Measurements from ENCODE around the gene ADCY2.

The ADCY2 gene

GRCh38 chr5:7396713-7397454 lies 946 bp downstream of the ADCY2 start:
- peak; percentile 15 for DNase-seq (ENCODE audit: low read depth)

GRCh38 chr5:7397937-7398336 lies 2.0 kb downstream of the ADCY2 start:
- no peak for DNase-seq (ENCODE audit: low read depth)

GRCh38 chr5:7398596-7399280 lies 2.8 kb downstream of the ADCY2 start:
- DNase-seq (ENCODE audit: low read depth), result no peak

GRCh38 chr5:7405277-7405676 lies 9.3 kb downstream of the ADCY2 start:
- no peak for DNase-seq (ENCODE audit: low read depth)

- no peak for DNase-seq (ENCODE audit: low read depth)
Observed at GRCh38 chr5:7410936-7411511, 15.1 kb downstream of the ADCY2 start.

- no peak for DNase-seq (ENCODE audit: low read depth)
Observed at GRCh38 chr5:7412409-7412808, 16.5 kb downstream of the ADCY2 start.

- DNase-seq (ENCODE audit: low read depth), result no peak
Observed at GRCh38 chr5:7415123-7415522, 19.2 kb downstream of the ADCY2 start.

GRCh38 chr5:7415587-7416535 lies 19.9 kb downstream of the ADCY2 start:
- DNase-seq (ENCODE audit: low read depth), result no peak

- no peak for DNase-seq (ENCODE audit: low read depth)
Observed at GRCh38 chr5:7418276-7418675, 22.3 kb downstream of the ADCY2 start.

- DNase-seq (ENCODE audit: low read depth), result no peak
Observed at GRCh38 chr5:7419367-7419766, 23.4 kb downstream of the ADCY2 start.

- no peak for DNase-seq (ENCODE audit: low read depth)
Observed at GRCh38 chr5:7419846-7420245, 23.9 kb downstream of the ADCY2 start.

GRCh38 chr5:7420510-7421280 lies 24.8 kb downstream of the ADCY2 start:
- no peak for DNase-seq (ENCODE audit: low read depth)

GRCh38 chr5:7422316-7423106 lies 26.6 kb downstream of the ADCY2 start:
- no peak for DNase-seq (ENCODE audit: low read depth)

- DNase-seq (ENCODE audit: low read depth), result peak; percentile 4
Observed at GRCh38 chr5:7423231-7423630, 27.3 kb downstream of the ADCY2 start.

- no peak for DNase-seq (ENCODE audit: low read depth)
Observed at GRCh38 chr5:7425830-7426229, 29.9 kb downstream of the ADCY2 start.

- DNase-seq (ENCODE audit: low read depth), result no peak
Observed at GRCh38 chr5:7426284-7426683, 30.3 kb downstream of the ADCY2 start.

GRCh38 chr5:7434914-7435313 lies 39.0 kb downstream of the ADCY2 start:
- DNase-seq (ENCODE audit: low read depth), result no peak

- no peak for DNase-seq (ENCODE audit: low read depth)
Observed at GRCh38 chr5:7435503-7435902, 39.6 kb downstream of the ADCY2 start.

- DNase-seq (ENCODE audit: low read depth), result no peak
Observed at GRCh38 chr5:7436521-7436920, 40.6 kb downstream of the ADCY2 start.

- DNase-seq (ENCODE audit: low read depth), result no peak
Observed at GRCh38 chr5:7437836-7438235, 41.9 kb downstream of the ADCY2 start.

GRCh38 chr5:7445068-7445467 lies 49.1 kb downstream of the ADCY2 start:
- DNase-seq (ENCODE audit: low read depth), result no peak

Measured in stromal cell of bone marrow (primary cell).